ENCODE data around the gene ARHGAP32. TPM values are rescaled to one million over a fixed set of nuclear protein-coding genes. Genes with fewer than 3 reads are reported as not detected.

ARHGAP32 gene
- total and polyA plus RNA-seq, 4 experiments from 2014 or later: 0.18 to 9.6 (median 3.9) TPM

- Histone ChIP-seq H3K4me1 (ENCODE audit: insufficient read depth, low read length) (peaks cover 17% of the 10 kb centered on the region), H3K4me3 (ENCODE audit: low read length in 2 of 2) (no peak overlapping the region), H3K27ac (ENCODE audit: low read depth, low read length) (no peak overlapping the region), H3K27me3 (ENCODE audit: insufficient read depth, low read length) (no peaks in the 10 kb centered on the region), H3K9me3 (ENCODE audit: control insufficient read depth in 1 of 2, low read length in 2 of 2) (no peaks in the 10 kb centered on the region), H3K36me3 (ENCODE audit: insufficient read depth, low read length) (no peaks in the 10 kb centered on the region)
- peaks cover 8 to 29% (median 20%) of the 10 kb centered on the region in 4 donors for H3K4me1 Mint-ChIP-seq
- H3K9me3 Mint-ChIP-seq: no peaks in the 10 kb centered on the region
- ChIA-PET CTCF (ENCODE audit: partially characterized antibody) (no interaction called here), POLR2A (ENCODE audit: partially characterized antibody) (no interaction called here)
- peak overlapping the region; percentile 51 to 85 (median 78) for H3K4me3 Mint-ChIP-seq
- peak overlapping the region in 4 of 7 donors; percentile 2 to 64 (median 41) for H3K27ac Mint-ChIP-seq
- H3K36me3 Mint-ChIP-seq: no peaks in the 10 kb centered on the region
- H3K27me3 Mint-ChIP-seq: peaks cover 0 to 2% of the 10 kb centered on the region in 2 donors
- peak in 3 of 5 donors; percentile 9 to 13 (median 13) for DNase-seq
- intact Hi-C loops (cut with micrococcal nuclease): no loop called here
These were observed 168.0 kb downstream of the ARHGAP32 start for GRCh38 chr11:129023968-129024676.

- Histone ChIP-seq H3K27ac (ENCODE audit: low read depth, low read length) (no peak overlapping the region), H3K4me1 (ENCODE audit: insufficient read depth, low read length) (peaks cover 17% of the 10 kb centered on the region), H3K9me3 (ENCODE audit: control insufficient read depth in 1 of 2, low read length in 2 of 2) (no peaks in the 10 kb centered on the region), H3K36me3 (ENCODE audit: insufficient read depth, low read length) (no peaks in the 10 kb centered on the region), H3K27me3 (ENCODE audit: insufficient read depth, low read length) (no peaks in the 10 kb centered on the region), H3K4me3 (ENCODE audit: low read length in 2 of 2) (no peak overlapping the region)
- Mint-ChIP-seq H3K36me3 (no peaks in the 10 kb centered on the region), H3K9me3 (no peaks in the 10 kb centered on the region), H3K27me3 (no peaks in the 10 kb centered on the region), H3K4me1 (peaks cover 10 to 29% (median 19%) of the 10 kb centered on the region in 4 donors), H3K27ac (no peak overlapping the region), H3K4me3 (peak overlapping the region in 6 of 8 donors; percentile 13 to 64 (median 47))
- DNase-seq: no peak
- CTCF ChIA-PET (ENCODE audit: partially characterized antibody): no interaction called here
- intact Hi-C loops (cut with micrococcal nuclease): no loop called here
- POLR2A ChIA-PET (ENCODE audit: partially characterized antibody): no interaction called here
These were observed 170.8 kb downstream of the ARHGAP32 start for GRCh38 chr11:129021295-129021694.

GRCh38 chr11:129018991-129019390, 173.1 kb downstream of the ARHGAP32 start:
- H3K27me3 ChIP-seq (ENCODE audit: insufficient read depth, low read length): no peaks in the 10 kb centered on the region
- no peak overlapping the region for H3K4me3 ChIP-seq (ENCODE audit: low read length in 2 of 2)
- H3K27ac ChIP-seq (ENCODE audit: low read depth, low read length): no peak overlapping the region
- peak overlapping the region in 2 of 8 donors; percentile 27 to 44 for H3K4me3 Mint-ChIP-seq
- no peak overlapping the region for H3K27ac Mint-ChIP-seq
- DNase-seq: no peak
- H3K4me1 ChIP-seq (ENCODE audit: insufficient read depth, low read length): peaks cover 13% of the 10 kb centered on the region
- intact Hi-C loops (cut with micrococcal nuclease): no loop called here
- POLR2A ChIA-PET (ENCODE audit: partially characterized antibody): no interaction called here
- no peaks in the 10 kb centered on the region for H3K36me3 ChIP-seq (ENCODE audit: insufficient read depth, low read length)
- peaks cover 0 to 1% (median 0%) of the 10 kb centered on the region in 8 donors for H3K9me3 Mint-ChIP-seq
- no peaks in the 10 kb centered on the region for H3K27me3 Mint-ChIP-seq
- CTCF ChIA-PET (ENCODE audit: partially characterized antibody): no interaction called here
- H3K9me3 ChIP-seq (ENCODE audit: control insufficient read depth in 1 of 2, low read length in 2 of 2): no peaks in the 10 kb centered on the region
- no peaks in the 10 kb centered on the region for H3K36me3 Mint-ChIP-seq
- peaks cover 8 to 22% (median 14%) of the 10 kb centered on the region in 4 donors for H3K4me1 Mint-ChIP-seq

GRCh38 chr11:129018126-129018525, 174.0 kb downstream of the ARHGAP32 start:
- no peak overlapping the region for H3K27ac Mint-ChIP-seq
- H3K27me3 ChIP-seq (ENCODE audit: insufficient read depth, low read length): no peaks in the 10 kb centered on the region
- ChIA-PET POLR2A (ENCODE audit: partially characterized antibody) (no interaction called here), CTCF (ENCODE audit: partially characterized antibody) (no interaction called here)
- H3K36me3 ChIP-seq (ENCODE audit: insufficient read depth, low read length): no peaks in the 10 kb centered on the region
- peaks cover 0 to 1% (median 0%) of the 10 kb centered on the region in 8 donors for H3K9me3 Mint-ChIP-seq
- H3K4me1 Mint-ChIP-seq: peaks cover 6 to 19% (median 11%) of the 10 kb centered on the region in 4 donors
- H3K4me3 ChIP-seq (ENCODE audit: low read length in 2 of 2): no peak overlapping the region
- no peaks in the 10 kb centered on the region for H3K9me3 ChIP-seq (ENCODE audit: control insufficient read depth in 1 of 2, low read length in 2 of 2)
- no peak overlapping the region for H3K27ac ChIP-seq (ENCODE audit: low read depth, low read length)
- peaks cover 9% of the 10 kb centered on the region for H3K4me1 ChIP-seq (ENCODE audit: insufficient read depth, low read length)
- H3K27me3 Mint-ChIP-seq: no peaks in the 10 kb centered on the region
- no peak for DNase-seq
- no peaks in the 10 kb centered on the region for H3K36me3 Mint-ChIP-seq
- no peak overlapping the region for H3K4me3 Mint-ChIP-seq
- intact Hi-C loops (cut with micrococcal nuclease): no loop called here

- intact Hi-C loops (cut with micrococcal nuclease): no loop called here
These were observed 178.2 kb downstream of the ARHGAP32 start for GRCh38 chr11:129013737-129014475.

GRCh38 chr11:129012880-129013279, 179.2 kb downstream of the ARHGAP32 start:
- Histone ChIP-seq H3K9me3 (ENCODE audit: control insufficient read depth in 1 of 2, low read length in 2 of 2) (no peaks in the 10 kb centered on the region), H3K27me3 (ENCODE audit: insufficient read depth, low read length) (no peaks in the 10 kb centered on the region), H3K27ac (ENCODE audit: low read depth, low read length) (no peak overlapping the region), H3K36me3 (ENCODE audit: insufficient read depth, low read length) (no peaks in the 10 kb centered on the region), H3K4me3 (ENCODE audit: low read length in 2 of 2) (no peak overlapping the region), H3K4me1 (ENCODE audit: insufficient read depth, low read length) (no peaks in the 10 kb centered on the region)
- ChIA-PET POLR2A (ENCODE audit: partially characterized antibody) (no interaction called here), CTCF (ENCODE audit: partially characterized antibody) (no interaction called here)
- intact Hi-C loops (cut with micrococcal nuclease): no loop called here
- H3K4me1 Mint-ChIP-seq: peaks cover 0 to 2% (median 0%) of the 10 kb centered on the region in 4 donors
- no peak for DNase-seq
- no peaks in the 10 kb centered on the region for H3K36me3 Mint-ChIP-seq
- H3K27ac Mint-ChIP-seq: no peak overlapping the region
- H3K27me3 Mint-ChIP-seq: peaks cover 7 to 9% of the 10 kb centered on the region in 2 donors
- peaks cover 0 to 1% (median 0%) of the 10 kb centered on the region in 8 donors for H3K9me3 Mint-ChIP-seq
- no peak overlapping the region for H3K4me3 Mint-ChIP-seq

More at GRCh38 chr11:129013737-129014475, 178.2 kb downstream of the ARHGAP32 start:
- Histone ChIP-seq H3K4me3 (ENCODE audit: low read length in 2 of 2) (no peak overlapping the region), H3K27me3 (ENCODE audit: insufficient read depth, low read length) (no peaks in the 10 kb centered on the region), H3K4me1 (ENCODE audit: insufficient read depth, low read length) (no peaks in the 10 kb centered on the region), H3K36me3 (ENCODE audit: insufficient read depth, low read length) (no peaks in the 10 kb centered on the region), H3K9me3 (ENCODE audit: control insufficient read depth in 1 of 2, low read length in 2 of 2) (no peaks in the 10 kb centered on the region), H3K27ac (ENCODE audit: low read depth, low read length) (no peak overlapping the region)
- H3K27ac Mint-ChIP-seq: no peak overlapping the region
- H3K4me3 Mint-ChIP-seq: no peak overlapping the region
- ChIA-PET CTCF (ENCODE audit: partially characterized antibody) (no interaction called here), POLR2A (ENCODE audit: partially characterized antibody) (no interaction called here)
- peaks cover 6 to 9% of the 10 kb centered on the region in 2 donors for H3K27me3 Mint-ChIP-seq
- H3K4me1 Mint-ChIP-seq: peaks cover 0 to 2% (median 0%) of the 10 kb centered on the region in 4 donors
- H3K36me3 Mint-ChIP-seq: no peaks in the 10 kb centered on the region
- no peak for DNase-seq
- peaks cover 0 to 1% (median 0%) of the 10 kb centered on the region in 8 donors for H3K9me3 Mint-ChIP-seq

- H3K36me3 ChIP-seq (ENCODE audit: insufficient read depth, low read length): no peaks in the 10 kb centered on the region
- peaks cover 6 to 10% of the 10 kb centered on the region in 2 donors for H3K27me3 Mint-ChIP-seq
- H3K4me1 ChIP-seq (ENCODE audit: insufficient read depth, low read length): no peaks in the 10 kb centered on the region
- H3K4me1 Mint-ChIP-seq: peaks cover 0 to 2% (median 0%) of the 10 kb centered on the region in 4 donors
- POLR2A ChIA-PET (ENCODE audit: partially characterized antibody): no interaction called here
- no peaks in the 10 kb centered on the region for H3K9me3 ChIP-seq (ENCODE audit: control insufficient read depth in 1 of 2, low read length in 2 of 2)
- no peak for DNase-seq
- peaks cover 3 to 43% (median 27%) of the 10 kb centered on the region in 8 donors for H3K9me3 Mint-ChIP-seq
- no peaks in the 10 kb centered on the region for H3K27me3 ChIP-seq (ENCODE audit: insufficient read depth, low read length)
- intact Hi-C loops (cut with micrococcal nuclease): no loop called here
- H3K4me3 Mint-ChIP-seq: no peak overlapping the region
- no peak overlapping the region for H3K4me3 ChIP-seq (ENCODE audit: low read length in 2 of 2)
- H3K36me3 Mint-ChIP-seq: peaks cover 0 to 13% of the 10 kb centered on the region in 2 donors
- CTCF ChIA-PET (ENCODE audit: partially characterized antibody): no interaction called here
- H3K27ac ChIP-seq (ENCODE audit: low read depth, low read length): no peak overlapping the region
- no peak overlapping the region for H3K27ac Mint-ChIP-seq
These were observed 186.0 kb downstream of the ARHGAP32 start for GRCh38 chr11:129006161-129006560.

Measured in CD4-positive, alpha-beta memory T cell (primary cell).